ENCODE results near the gene NELL2. TPM values are rescaled to one million over a fixed set of nuclear protein-coding genes. Genes with fewer than 3 reads are reported as not detected.

NELL2 gene
- total and polyA plus RNA-seq, 9 of the 15 experiments (the other 6 are each of a cell fraction or from before 2014, with no cell fraction given) = 0.32 to 1.1 (median 0.53) TPM

- no peak overlapping the region for H3K4me3 ChIP-seq
- no peaks in the 10 kb centered on the region for H3K9me3 ChIP-seq (replicated peaks; ENCODE audit: control insufficient read depth, insufficient read depth, low read depth, low read length)
- H3K9me1 ChIP-seq (ENCODE audit: control insufficient read depth, insufficient read depth, low read length) = no peaks in the 10 kb centered on the region
- FAIRE-seq (no peak), DNase-seq (ENCODE audit: extremely low read depth in 1 of 4, low spot score in 3 of 4) (no peak), ATAC-seq (no peak)
- no peak overlapping the region for H3K9ac ChIP-seq (ENCODE audit: insufficient read depth in 1 of 2, low read depth in 2 of 2, low read length in 2 of 2)
- BruUV-seq (replicated peaks) = no TSS peak
- no peaks in the 10 kb centered on the region for H3K36me3 ChIP-seq (ENCODE audit: control insufficient read depth, insufficient read depth, low read length)
- no peak overlapping the region for H2AFZ ChIP-seq (ENCODE audit: low read depth, low read length)
- ChIA-PET CTCF (ENCODE audit: low intra/inter-chr PET ratio) (no interaction called here), POLR2A (no interaction called here)
- intact Hi-C loops (cut with micrococcal nuclease) (no loop called here), in situ Hi-C loops (cut with MboI) (no loop called here)
- H3K27me3 ChIP-seq (ENCODE audit: control insufficient read depth in 2 of 2, insufficient read depth in 2 of 2, low read length in 2 of 2) = no peaks in the 10 kb centered on the region
- H3K4me2 ChIP-seq (ENCODE audit: insufficient read depth, low read length) = no peak overlapping the region
- H3K27ac ChIP-seq (ENCODE audit: extremely low read depth, low read depth, low read length) = no peak overlapping the region
- TF ChIP-seq KDM2B (CRISPR knock-in tag; IDR thresholded peaks at IDR 0.05) = no peak
- TF ChIP-seq NFATC3 (IDR thresholded peaks at IDR 0.05) = no peak
- no peak for TF ChIP-seq FOXJ3 (CRISPR knock-in tag; IDR thresholded peaks at IDR 0.05)
- TF ChIP-seq TEAD4 (IDR thresholded peaks at IDR 0.05; ENCODE audit: low read length) = no peak
- no peak for TF ChIP-seq TEAD4 (CRISPR knock-in tag; IDR thresholded peaks at IDR 0.05; ENCODE audit: borderline replicate concordance)
- TF ChIP-seq ZNF124 (CRISPR knock-in tag; IDR thresholded peaks at IDR 0.05) = no peak
- TF ChIP-seq ZBTB12 (CRISPR knock-in tag; IDR thresholded peaks at IDR 0.05) = no peak
- TF ChIP-seq ZBTB17 (CRISPR knock-in tag; IDR thresholded peaks at IDR 0.05) = no peak
- TF ChIP-seq ZNF140 (CRISPR knock-in tag; IDR thresholded peaks at IDR 0.05) = no peak
- no peak for TF ChIP-seq ARHGAP35 (IDR thresholded peaks at IDR 0.05; ENCODE audit: partially characterized antibody)
- no peak for TF ChIP-seq ZNF121 (CRISPR knock-in tag; conservative IDR thresholded peaks at IDR 0.05)
- TF ChIP-seq ZEB2 (IDR thresholded peaks at IDR 0.05) = no peak
- TF ChIP-seq TGIF2 (CRISPR knock-in tag; IDR thresholded peaks at IDR 0.05) = no peak
- TF ChIP-seq SAP30 (IDR thresholded peaks at IDR 0.05; ENCODE audit: borderline replicate concordance, insufficient read depth, low read depth, low read length, poor library complexity, severe bottlenecking) = no peak
- no peak for TF ChIP-seq ARID3A (IDR thresholded peaks at IDR 0.05; ENCODE audit: borderline replicate concordance, low read depth, low read length)
- no peak for TF ChIP-seq TRIM24 (IDR thresholded peaks at IDR 0.05)
- no peak for TF ChIP-seq HDAC3 (IDR thresholded peaks at IDR 0.05; ENCODE audit: borderline replicate concordance, partially characterized antibody)
- no peak for TF ChIP-seq ZNF232 (CRISPR knock-in tag; IDR thresholded peaks at IDR 0.05)
- TF ChIP-seq TCFL5 (CRISPR knock-in tag; conservative IDR thresholded peaks at IDR 0.05) = no peak
- no peak for TF ChIP-seq RUNX1 (IDR thresholded peaks at IDR 0.05; ENCODE audit: low read depth)
- TF ChIP-seq ZNF766 (CRISPR knock-in tag; conservative IDR thresholded peaks at IDR 0.05) = no peak
- H3K79me2 ChIP-seq (ENCODE audit: control insufficient read depth, insufficient read depth, low read length) = no peaks in the 10 kb centered on the region
- no peaks in the 10 kb centered on the region for H3K4me1 ChIP-seq (replicated peaks in 1 of 2; ENCODE audit: control insufficient read depth in 2 of 2, insufficient read depth in 2 of 2, low read length in 2 of 2)
- no peaks in the 10 kb centered on the region for H4K20me1 ChIP-seq (replicated peaks; ENCODE audit: control insufficient read depth, insufficient read depth, low read length)
- 3% methylated on average over 4 of the region's 4 CpGs for WGBS (ENCODE audit: insufficient coverage, low coverage, missing lambda C conversion rate)
Observed at GRCh38 chr12:44819884-44820283, 56.2 kb downstream of the NELL2 start.

Data from K562 (cell line).